K562 (cell line): Measurements from ENCODE around the gene DCT. TPM values are rescaled to one million over a fixed set of nuclear protein-coding genes. Genes with fewer than 3 reads are reported as not detected.

Experiments
- ATAC-seq: fragments of 200-7000 bp; cut with Tn5 transposase; 3 replicates; pipeline ENCODE4 v1.9.1; 2020; ENCODE audit warnings: moderate library complexity
- BruUV-seq: library from RNA; stranded (reverse); fragments of 400-500 nt; replicated peaks from 2 replicates; lab custom pipeline; 2021; lab: Mats Ljungman, UMichigan
- CTCF ChIA-PET: fragments of 300-600 bp; formaldehyde crosslinking; extraction: SDS; loops from one replicate; lab custom pipeline; 2021; ENCODE audit warnings: low intra/inter-chr PET ratio; lab: Yijun Ruan, JAX
- POLR2A ChIA-PET: fragments of 300-600, 350-650 bp; sonication (Branson Sonifier 250); formaldehyde crosslinking; extraction: SDS; loops from one replicate; lab custom pipeline; 2021; ENCODE audit warnings: antibody characterized with exemption, inconsistent platforms; lab: Yijun Ruan, JAX
- DNase-seq, 4 experiments: peaks; one replicate each; pipeline versions ENCODE4 v3.0.0 to v3.0.0-alpha.2; 2011 to 2018; ENCODE audit warnings: low spot score in 3 of 4, mixed read lengths in 3 of 4; ENCODE audit errors: extremely low read depth in 1 of 4
- FAIRE-seq: peaks from 2 replicates; lab custom pipeline; 2011; peaks lifted over from hg19 to GRCh38; lab: Jason Lieb, UNC
- H2AFZ ChIP-seq: 2 replicates; pipeline ENCODE4 v1.6.0; 2011; ENCODE audit warnings: low read depth, low read length, control low read depth, inconsistent platforms
- H3K27ac ChIP-seq: fragments of 200-600 bp; 3 replicates; pipeline ENCODE4 v1.8.0; 2011; ENCODE audit warnings: low read depth, mild to moderate bottlenecking, control low read depth, inconsistent platforms, low read length, moderate library complexity, mixed read lengths; ENCODE audit errors: extremely low read depth
- H3K27me3 ChIP-seq, 2 experiments: fragments of 300-600 bp in 1 of 2; 2 replicates in 1 of 2; 3 replicates in 1 of 2; pipeline versions ENCODE4 v1.6.0 to v1.8.0; 2011; ENCODE audit warnings: inconsistent platforms in 2 of 2, low read length in 2 of 2, mild to moderate bottlenecking in 1 of 2, mixed read lengths in 1 of 2, moderate library complexity in 1 of 2; ENCODE audit not compliant: control insufficient read depth in 2 of 2, insufficient read depth in 2 of 2
- H3K36me3 ChIP-seq: fragments of 300-600 bp; 3 replicates; pipeline ENCODE4 v1.8.0; 2011; ENCODE audit warnings: mild to moderate bottlenecking, low read length, inconsistent platforms; ENCODE audit not compliant: control insufficient read depth, insufficient read depth
- H3K4me1 ChIP-seq, 2 experiments: fragments of 200-600 bp in 1 of 2; replicated peaks in 1 of 2; 2 replicates in 1 of 2; 3 replicates in 1 of 2; pipeline versions ENCODE4 v1.5.1 to v1.8.0; 2011; ENCODE audit warnings: inconsistent platforms in 2 of 2, low read length in 2 of 2, mild to moderate bottlenecking in 1 of 2, mixed read lengths in 1 of 2, moderate library complexity in 1 of 2; ENCODE audit not compliant: control insufficient read depth in 2 of 2, insufficient read depth in 2 of 2
- H3K4me2 ChIP-seq: 2 replicates; pipeline ENCODE4 v1.6.1; 2011; ENCODE audit warnings: low read length, control low read depth, inconsistent platforms, mixed read lengths; ENCODE audit not compliant: insufficient read depth
- H3K4me3 ChIP-seq: fragments of 200-600 bp; sonication (generic), shearing (Covaris generic); 2 replicates; pipeline ENCODE4 v1.5.1; 2016; ENCODE audit warnings: control low read depth, inconsistent platforms
- H3K79me2 ChIP-seq: fragments of 200-600 bp; 3 replicates; pipeline ENCODE4 v1.8.0; 2011; ENCODE audit warnings: low read length, inconsistent platforms; ENCODE audit not compliant: control insufficient read depth, insufficient read depth
- H3K9ac ChIP-seq, 2 experiments: 2 replicates each; pipeline versions ENCODE4 v1.6.0 to v1.6.1; 2011; ENCODE audit warnings: low read depth in 2 of 2, low read length in 2 of 2, control low read depth in 1 of 2, inconsistent platforms in 1 of 2, mild to moderate bottlenecking in 1 of 2, mixed read lengths in 1 of 2; ENCODE audit not compliant: insufficient read depth in 1 of 2
- H3K9me1 ChIP-seq: one replicate; pipeline ENCODE4 v1.6.0; 2011; ENCODE audit warnings: inconsistent platforms, mild to moderate bottlenecking, low read length, moderate library complexity; ENCODE audit not compliant: control insufficient read depth, insufficient read depth
- H3K9me3 ChIP-seq: replicated peaks from 2 replicates; pipeline ENCODE4 v1.5.1; 2011; ENCODE audit warnings: low read depth, low read length, inconsistent platforms; ENCODE audit not compliant: control insufficient read depth, insufficient read depth
- H4K20me1 ChIP-seq: replicated peaks from 2 replicates; pipeline ENCODE4 v1.6.1; 2011; ENCODE audit warnings: low read length, inconsistent platforms, mixed read lengths; ENCODE audit not compliant: control insufficient read depth, insufficient read depth
- CCNT2 ChIP-seq: IDR thresholded peaks from 2 replicates; pipeline ENCODE4 v1.6.1; 2011; ENCODE audit warnings: borderline replicate concordance, low read depth, mild to moderate bottlenecking, moderate library complexity, mixed read lengths, low read length; ENCODE audit not compliant: insufficient read length; ENCODE audit errors: extremely low read depth
- KLF1 ChIP-seq: fragments of 450-650 bp; IDR thresholded peaks from 2 replicates; pipeline ENCODE4 v1.6.1; 2016; ENCODE audit warnings: missing genetic modification characterization, missing compliant biosample characterization
- PYGO2 ChIP-seq: fragments of 450-650 bp; IDR thresholded peaks from 2 replicates; pipeline ENCODE4 v1.6.1; 2016; ENCODE audit warnings: mild to moderate bottlenecking, missing genetic modification characterization, moderate library complexity, missing compliant biosample characterization
- RHOXF2B ChIP-seq: fragments of 250-450 bp; sonication (Bioruptor Pico); conservative IDR thresholded peaks from 2 replicates; pipeline ENCODE4 v1.5.1; 2021
- ZNF23 ChIP-seq: fragments of 250-450 bp; sonication (Bioruptor Pico); IDR thresholded peaks from 2 replicates; pipeline ENCODE4 v1.4.0; 2020; ENCODE audit warnings: mild to moderate bottlenecking
- WGBS: fragments of 100-300 bp; shearing (Covaris generic); methylation state at CpG from one replicate; pipeline ENCODE4 v1.1.6; 2016; ENCODE audit warnings: low coverage, mixed read lengths; ENCODE audit not compliant: insufficient coverage; ENCODE audit errors: missing lambda C conversion rate; 5-methylcytosine and 5-hydroxymethylcytosine counted together
- in situ Hi-C: fragments of 300-500 bp; cut with MboI; formaldehyde crosslinking; loops from 4 replicates; pipeline ENCODE4 v1.15.0; 2018; ENCODE audit warnings: inconsistent platforms, mixed read lengths
- intact Hi-C: fragments of 100-400 bp; cut with micrococcal nuclease; formaldehyde crosslinking; loops from 2 replicates; pipeline ENCODE4 v1.14.2; 2022
- polyA plus RNA-seq, 8 experiments: library from polyadenylated mRNA; depleted of rRNA in 4 of 8; stranded (reverse) in 5 of 8; unstranded in 3 of 8; fragments of >200 nt; fragmentation: Nextera tagmentation in 2 of 8; fragmentation: Illumina TruSeq in 1 of 8; extraction: Ambion mirVana in 2 of 8; extraction: Trizol in 1 of 8; gene quantifications; 2 replicates each; pipeline versions ENCODE4 v1.2.1 to v1.2.3, GENCODE V29; 2011 to 2014; ENCODE audit warnings: inconsistent platforms in 1 of 8, missing spikeins in 1 of 8
- total RNA-seq, 7 experiments: library from RNA; depleted of rRNA in 6 of 7; stranded (reverse); fragments of >200 nt in 6 of 7; fragmentation: Illumina TruSeq in 2 of 7; extraction: Trizol in 2 of 7; gene quantifications; 2 replicates each; pipeline versions ENCODE4 v1.2.1 to v1.2.3, GENCODE V29; 2011 to 2021; ENCODE audit warnings: low replicate concordance in 1 of 7
- TF ChIP-seq, protein P1 (sequence below): fragments of 250-450 bp; sonication (Bioruptor Pico); IDR thresholded peaks from 2 replicates; pipeline ENCODE4 v1.4.0; 2020; ENCODE audit warnings: mild to moderate bottlenecking, moderate library complexity
- TF ChIP-seq, protein P2 (sequence below): fragments of 450-650 bp; IDR thresholded peaks from one replicate; pipeline ENCODE4 v1.6.1; 2018; ENCODE audit warnings: mild to moderate bottlenecking, moderate library complexity; ENCODE audit not compliant: partially characterized antibody
- TF ChIP-seq, protein P3 (sequence below): sonication (generic); formaldehyde crosslinking; IDR thresholded peaks from 2 replicates; pipeline ENCODE4 v1.8.0; 2022; ENCODE audit warnings: mild to moderate bottlenecking, missing genetic modification reagents, borderline replicate concordance
- TF ChIP-seq, protein P4 (sequence below): fragments of 250-450 bp; sonication (Bioruptor Pico); IDR thresholded peaks from 2 replicates; pipeline ENCODE4 v1.9.0; 2021; ENCODE audit warnings: mild to moderate bottlenecking, inconsistent platforms

Gene DCT
- total and polyA plus RNA-seq, 9 of the 15 experiments (the other 6 are each of a cell fraction or from before 2014, with no cell fraction given) = 0.11 to 0.83 (median 0.57) TPM

DNA sequence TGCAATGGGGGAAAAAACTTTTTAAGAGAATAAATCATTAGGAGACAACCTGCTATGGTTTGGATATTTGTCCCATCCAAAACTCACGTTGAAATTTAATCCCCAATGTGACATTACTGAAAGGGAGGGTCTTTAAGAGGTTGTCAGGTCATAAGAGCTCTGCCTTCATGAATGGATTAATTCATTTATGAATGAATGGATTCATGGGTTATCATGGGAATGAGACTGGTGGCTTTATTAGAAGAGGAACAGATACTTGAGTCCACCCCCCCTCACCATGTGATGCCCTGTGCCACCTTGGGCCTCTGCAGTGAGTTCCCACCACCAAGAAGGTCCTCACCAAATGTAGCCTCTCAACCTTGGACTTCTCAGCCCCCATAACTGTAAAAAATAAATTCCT lies 37.0 kb upstream of the DCT start:
- Histone ChIP-seq H3K9ac (no peak overlapping the region), H3K36me3 (no peaks in the 10 kb centered on the region), H3K9me1 (no peaks in the 10 kb centered on the region), H3K27ac (no peak overlapping the region), H3K27me3 (no peaks in the 10 kb centered on the region), H3K4me1 (no peaks in the 10 kb centered on the region), H4K20me1 (no peaks in the 10 kb centered on the region), H3K79me2 (no peaks in the 10 kb centered on the region), H3K4me2 (no peak overlapping the region), H3K4me3 (no peak overlapping the region), H3K9me3 (no peaks in the 10 kb centered on the region), H2AFZ (no peak overlapping the region)
- ChIA-PET CTCF (no interaction called here), POLR2A (no interaction called here)
- no TSS peak for BruUV-seq
- TF ChIP-seq, protein P1, sequence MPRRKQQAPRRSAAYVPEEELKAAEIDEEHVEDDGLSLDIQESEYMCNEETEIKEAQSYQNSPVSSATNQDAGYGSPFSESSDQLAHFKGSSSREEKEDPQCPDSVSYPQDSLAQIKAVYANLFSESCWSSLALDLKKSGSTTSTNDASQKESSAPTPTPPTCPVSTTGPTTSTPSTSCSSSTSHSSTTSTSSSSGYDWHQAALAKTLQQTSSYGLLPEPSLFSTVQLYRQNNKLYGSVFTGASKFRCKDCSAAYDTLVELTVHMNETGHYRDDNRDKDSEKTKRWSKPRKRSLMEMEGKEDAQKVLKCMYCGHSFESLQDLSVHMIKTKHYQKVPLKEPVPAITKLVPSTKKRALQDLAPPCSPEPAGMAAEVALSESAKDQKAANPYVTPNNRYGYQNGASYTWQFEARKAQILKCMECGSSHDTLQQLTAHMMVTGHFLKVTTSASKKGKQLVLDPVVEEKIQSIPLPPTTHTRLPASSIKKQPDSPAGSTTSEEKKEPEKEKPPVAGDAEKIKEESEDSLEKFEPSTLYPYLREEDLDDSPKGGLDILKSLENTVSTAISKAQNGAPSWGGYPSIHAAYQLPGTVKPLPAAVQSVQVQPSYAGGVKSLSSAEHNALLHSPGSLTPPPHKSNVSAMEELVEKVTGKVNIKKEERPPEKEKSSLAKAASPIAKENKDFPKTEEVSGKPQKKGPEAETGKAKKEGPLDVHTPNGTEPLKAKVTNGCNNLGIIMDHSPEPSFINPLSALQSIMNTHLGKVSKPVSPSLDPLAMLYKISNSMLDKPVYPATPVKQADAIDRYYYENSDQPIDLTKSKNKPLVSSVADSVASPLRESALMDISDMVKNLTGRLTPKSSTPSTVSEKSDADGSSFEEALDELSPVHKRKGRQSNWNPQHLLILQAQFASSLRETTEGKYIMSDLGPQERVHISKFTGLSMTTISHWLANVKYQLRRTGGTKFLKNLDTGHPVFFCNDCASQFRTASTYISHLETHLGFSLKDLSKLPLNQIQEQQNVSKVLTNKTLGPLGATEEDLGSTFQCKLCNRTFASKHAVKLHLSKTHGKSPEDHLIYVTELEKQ (CRISPR knock-in tag) = no peak
- TF ChIP-seq RHOXF2B (CRISPR knock-in tag) = no peak
- no peak for TF ChIP-seq PYGO2 (tag)
- TF ChIP-seq CCNT2 = no peak
- TF ChIP-seq, protein P2, sequence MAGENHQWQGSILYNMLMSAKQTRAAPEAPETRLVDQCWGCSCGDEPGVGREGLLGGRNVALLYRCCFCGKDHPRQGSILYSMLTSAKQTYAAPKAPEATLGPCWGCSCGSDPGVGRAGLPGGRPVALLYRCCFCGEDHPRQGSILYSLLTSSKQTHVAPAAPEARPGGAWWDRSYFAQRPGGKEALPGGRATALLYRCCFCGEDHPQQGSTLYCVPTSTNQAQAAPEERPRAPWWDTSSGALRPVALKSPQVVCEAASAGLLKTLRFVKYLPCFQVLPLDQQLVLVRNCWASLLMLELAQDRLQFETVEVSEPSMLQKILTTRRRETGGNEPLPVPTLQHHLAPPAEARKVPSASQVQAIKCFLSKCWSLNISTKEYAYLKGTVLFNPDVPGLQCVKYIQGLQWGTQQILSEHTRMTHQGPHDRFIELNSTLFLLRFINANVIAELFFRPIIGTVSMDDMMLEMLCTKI = no peak
- TF ChIP-seq, protein P3, sequence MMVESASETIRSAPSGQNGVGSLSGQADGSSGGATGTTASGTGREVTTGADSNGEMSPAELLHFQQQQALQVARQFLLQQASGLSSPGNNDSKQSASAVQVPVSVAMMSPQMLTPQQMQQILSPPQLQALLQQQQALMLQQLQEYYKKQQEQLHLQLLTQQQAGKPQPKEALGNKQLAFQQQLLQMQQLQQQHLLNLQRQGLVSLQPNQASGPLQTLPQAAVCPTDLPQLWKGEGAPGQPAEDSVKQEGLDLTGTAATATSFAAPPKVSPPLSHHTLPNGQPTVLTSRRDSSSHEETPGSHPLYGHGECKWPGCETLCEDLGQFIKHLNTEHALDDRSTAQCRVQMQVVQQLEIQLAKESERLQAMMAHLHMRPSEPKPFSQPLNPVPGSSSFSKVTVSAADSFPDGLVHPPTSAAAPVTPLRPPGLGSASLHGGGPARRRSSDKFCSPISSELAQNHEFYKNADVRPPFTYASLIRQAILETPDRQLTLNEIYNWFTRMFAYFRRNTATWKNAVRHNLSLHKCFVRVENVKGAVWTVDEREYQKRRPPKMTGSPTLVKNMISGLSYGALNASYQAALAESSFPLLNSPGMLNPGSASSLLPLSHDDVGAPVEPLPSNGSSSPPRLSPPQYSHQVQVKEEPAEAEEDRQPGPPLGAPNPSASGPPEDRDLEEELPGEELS (CRISPR knock-in tag) = no peak
- TF ChIP-seq ZNF23 (CRISPR knock-in tag) = no peak
- no peak for TF ChIP-seq KLF1 (tag)
- TF ChIP-seq, protein P4, sequence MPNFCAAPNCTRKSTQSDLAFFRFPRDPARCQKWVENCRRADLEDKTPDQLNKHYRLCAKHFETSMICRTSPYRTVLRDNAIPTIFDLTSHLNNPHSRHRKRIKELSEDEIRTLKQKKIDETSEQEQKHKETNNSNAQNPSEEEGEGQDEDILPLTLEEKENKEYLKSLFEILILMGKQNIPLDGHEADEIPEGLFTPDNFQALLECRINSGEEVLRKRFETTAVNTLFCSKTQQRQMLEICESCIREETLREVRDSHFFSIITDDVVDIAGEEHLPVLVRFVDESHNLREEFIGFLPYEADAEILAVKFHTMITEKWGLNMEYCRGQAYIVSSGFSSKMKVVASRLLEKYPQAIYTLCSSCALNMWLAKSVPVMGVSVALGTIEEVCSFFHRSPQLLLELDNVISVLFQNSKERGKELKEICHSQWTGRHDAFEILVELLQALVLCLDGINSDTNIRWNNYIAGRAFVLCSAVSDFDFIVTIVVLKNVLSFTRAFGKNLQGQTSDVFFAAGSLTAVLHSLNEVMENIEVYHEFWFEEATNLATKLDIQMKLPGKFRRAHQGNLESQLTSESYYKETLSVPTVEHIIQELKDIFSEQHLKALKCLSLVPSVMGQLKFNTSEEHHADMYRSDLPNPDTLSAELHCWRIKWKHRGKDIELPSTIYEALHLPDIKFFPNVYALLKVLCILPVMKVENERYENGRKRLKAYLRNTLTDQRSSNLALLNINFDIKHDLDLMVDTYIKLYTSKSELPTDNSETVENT (CRISPR knock-in tag) = no peak
- intact Hi-C loops (no loop called here), in situ Hi-C loops (no loop called here)
- ATAC-seq = no peak
- DNase-seq = no peak
- WGBS = 0% methylated on average over 1 of the region's 1 CpG
- no peak for FAIRE-seq
